Suprapubic skin (tissue), 4 donors: ENCODE results near the gene PFN1. TPM values are rescaled to one million over a fixed set of nuclear protein-coding genes. Genes with fewer than 3 reads are reported as not detected.

Experiments
- DNase-seq, 2 donors: peaks; one replicate each; pipeline ENCODE4 v3.0.0-alpha.2; 2019; ENCODE audit warnings: low spot score in 2 of 2
- H3K27ac ChIP-seq: fragments of 200-600 bp; sonication (generic); one replicate; pipeline ENCODE4 v1.5.1; 2019
- H3K27me3 ChIP-seq: fragments of 200-600 bp; sonication (generic); one replicate; pipeline ENCODE4 v1.5.1; 2019
- H3K36me3 ChIP-seq: fragments of 200-600 bp; sonication (generic); one replicate; pipeline ENCODE4 v1.5.1; 2019
- H3K4me1 ChIP-seq: fragments of 200-600 bp; sonication (generic); one replicate; pipeline ENCODE4 v1.5.1; 2019
- H3K4me3 ChIP-seq: fragments of 200-600 bp; sonication (generic); one replicate; pipeline ENCODE4 v1.5.1; 2019; ENCODE audit warnings: mild to moderate bottlenecking
- H3K9me3 ChIP-seq: fragments of 200-600 bp; sonication (generic); one replicate; pipeline ENCODE4 v1.5.1; 2019
- EP300 ChIP-seq: sonication (generic); formaldehyde crosslinking; IDR thresholded peaks from one replicate; pipeline ENCODE4 v1.6.1; 2017; ENCODE audit warnings: antibody characterized with exemption
- POLR2A ChIP-seq, 2 donors: fragments of 450-650 bp; IDR thresholded peaks; one replicate each; pipeline ENCODE4 v1.6.1; 2017; ENCODE audit warnings: antibody characterized with exemption in 2 of 2, mild to moderate bottlenecking in 2 of 2, moderate library complexity in 2 of 2
- POLR2AphosphoS5 ChIP-seq, 3 donors: sonication (generic); formaldehyde crosslinking; IDR thresholded peaks; one replicate each; pipeline ENCODE4 v1.6.1; 2017; ENCODE audit warnings: antibody characterized with exemption in 3 of 3
- WGBS: methylation state at CpG from one replicate; pipeline ENCODE4 v1.1.5; 2018; 5-methylcytosine and 5-hydroxymethylcytosine counted together
- total RNA-seq, 4 donors: library from RNA; depleted of rRNA; stranded (reverse); fragments of >200 nt; gene quantifications; one replicate each; pipeline ENCODE4 v1.1.0, GENCODE V29; 2016
- TF ChIP-seq, protein P1 (sequence below), 2 donors: fragments of 200-600 bp in 1 of 2; fragments of 450-650 bp in 1 of 2; sonication (generic) in 1 of 2; IDR thresholded peaks; one replicate each; pipeline ENCODE4 v1.5.1; 2016 to 2019; ENCODE audit warnings: antibody characterized with exemption in 2 of 2, mild to moderate bottlenecking in 1 of 2, moderate library complexity in 1 of 2

PFN1 gene
- total RNA-seq, 4 donors from 2014 or later = 392 to 756 (median 686) TPM

DNA sequence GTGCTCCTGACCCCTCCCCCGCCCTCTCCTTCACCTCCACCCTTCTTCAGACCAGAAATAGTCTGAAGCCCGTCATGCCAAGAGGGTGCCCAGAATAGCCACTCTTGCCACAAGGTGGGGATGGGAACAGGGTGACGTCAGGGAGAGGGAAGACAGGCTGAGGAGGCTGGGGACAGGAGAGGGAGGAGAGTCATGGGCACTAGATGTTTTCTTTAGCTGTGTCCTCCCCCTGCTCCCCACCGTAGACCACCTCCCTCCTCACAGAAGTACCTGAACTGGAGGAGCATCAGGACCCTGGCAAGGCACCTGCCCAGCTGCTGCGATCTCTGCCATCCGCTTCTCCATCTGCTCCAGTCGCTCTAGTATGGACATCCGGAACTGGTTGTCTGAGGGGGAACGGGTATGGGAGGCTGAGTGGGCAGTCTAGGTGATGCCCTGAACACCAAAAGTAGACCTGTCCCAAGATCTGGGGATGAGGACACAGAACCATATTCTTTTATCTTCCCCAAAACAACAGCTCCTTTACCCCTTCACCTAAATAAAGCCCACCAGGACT lies 25.9 kb upstream of the PFN1 start:
- no peak for DNase-seq
- no peaks in the 10 kb centered on the region for H3K27me3 ChIP-seq
- H3K27ac ChIP-seq = no peak overlapping the region
- no peaks in the 10 kb centered on the region for H3K9me3 ChIP-seq
- no peak overlapping the region for H3K4me3 ChIP-seq
- 91% methylated on average over 9 of the region's 9 CpGs for WGBS
- H3K36me3 ChIP-seq = peaks cover 87% of the 10 kb centered on the region
- TF ChIP-seq POLR2A (IDR thresholded peaks at IDR 0.05) = no peak
- no peak for TF ChIP-seq POLR2AphosphoS5 (IDR thresholded peaks at IDR 0.05)
- TF ChIP-seq, protein P1, sequence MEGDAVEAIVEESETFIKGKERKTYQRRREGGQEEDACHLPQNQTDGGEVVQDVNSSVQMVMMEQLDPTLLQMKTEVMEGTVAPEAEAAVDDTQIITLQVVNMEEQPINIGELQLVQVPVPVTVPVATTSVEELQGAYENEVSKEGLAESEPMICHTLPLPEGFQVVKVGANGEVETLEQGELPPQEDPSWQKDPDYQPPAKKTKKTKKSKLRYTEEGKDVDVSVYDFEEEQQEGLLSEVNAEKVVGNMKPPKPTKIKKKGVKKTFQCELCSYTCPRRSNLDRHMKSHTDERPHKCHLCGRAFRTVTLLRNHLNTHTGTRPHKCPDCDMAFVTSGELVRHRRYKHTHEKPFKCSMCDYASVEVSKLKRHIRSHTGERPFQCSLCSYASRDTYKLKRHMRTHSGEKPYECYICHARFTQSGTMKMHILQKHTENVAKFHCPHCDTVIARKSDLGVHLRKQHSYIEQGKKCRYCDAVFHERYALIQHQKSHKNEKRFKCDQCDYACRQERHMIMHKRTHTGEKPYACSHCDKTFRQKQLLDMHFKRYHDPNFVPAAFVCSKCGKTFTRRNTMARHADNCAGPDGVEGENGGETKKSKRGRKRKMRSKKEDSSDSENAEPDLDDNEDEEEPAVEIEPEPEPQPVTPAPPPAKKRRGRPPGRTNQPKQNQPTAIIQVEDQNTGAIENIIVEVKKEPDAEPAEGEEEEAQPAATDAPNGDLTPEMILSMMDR (IDR thresholded peaks at IDR 0.05) = no peak
- no peak for TF ChIP-seq EP300
- peaks cover 9% of the 10 kb centered on the region for H3K4me1 ChIP-seq

GRCh38 chr17:4973256-4974114 lies 25.2 kb upstream of the PFN1 start:
- Histone ChIP-seq H3K27me3 (no peaks in the 10 kb centered on the region), H3K9me3 (no peaks in the 10 kb centered on the region), H3K36me3 (peaks cover 80% of the 10 kb centered on the region), H3K4me3 (no peak overlapping the region), H3K4me1 (peaks cover 16% of the 10 kb centered on the region), H3K27ac (no peak overlapping the region)
- TF ChIP-seq POLR2AphosphoS5 (IDR thresholded peaks at IDR 0.05) = no peak
- TF ChIP-seq, protein P1 (IDR thresholded peaks at IDR 0.05) = no peak
- TF ChIP-seq EP300 = no peak
- TF ChIP-seq POLR2A (IDR thresholded peaks at IDR 0.05) = no peak
- no peak for DNase-seq
- 92% methylated on average over 10 of the region's 10 CpGs for WGBS

GRCh38 chr17:4972752-4973151 lies 24.4 kb upstream of the PFN1 start:
- DNase-seq = no peak
- H3K27me3 ChIP-seq = no peaks in the 10 kb centered on the region
- no peak overlapping the region for H3K4me3 ChIP-seq
- H3K27ac ChIP-seq = no peak overlapping the region
- no peak for TF ChIP-seq POLR2AphosphoS5 (IDR thresholded peaks at IDR 0.05)
- TF ChIP-seq EP300 = no peak
- TF ChIP-seq, protein P1 (IDR thresholded peaks at IDR 0.05) = no peak
- no peak for TF ChIP-seq POLR2A (IDR thresholded peaks at IDR 0.05)
- peaks cover 73% of the 10 kb centered on the region for H3K36me3 ChIP-seq
- H3K9me3 ChIP-seq = no peaks in the 10 kb centered on the region
- WGBS = 80% methylated on average over 10 of the region's 12 CpGs
- H3K4me1 ChIP-seq = peaks cover 22% of the 10 kb centered on the region

DNA sequence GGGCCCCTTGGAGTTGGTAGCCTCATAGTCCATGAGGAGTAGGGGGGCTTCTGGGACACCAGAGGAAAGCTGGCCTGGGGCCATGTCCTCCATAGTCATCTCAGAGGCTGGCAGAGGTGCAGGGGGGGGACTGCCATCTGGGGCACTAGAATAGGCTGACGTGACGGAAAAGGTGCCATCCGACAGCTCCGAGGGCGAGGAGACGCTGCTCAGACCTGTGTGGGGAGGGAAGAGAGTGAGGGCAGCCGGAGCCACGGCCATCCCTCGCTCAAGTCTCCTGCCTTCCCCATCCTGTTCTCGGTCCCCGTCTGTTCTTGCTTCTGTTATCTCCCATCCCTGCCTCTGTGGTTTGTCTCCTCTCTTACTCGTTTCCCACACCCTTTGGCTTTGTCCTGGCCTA lies 24.0 kb upstream of the PFN1 start:
- H3K4me3 ChIP-seq = no peak overlapping the region
- no peak for DNase-seq
- H3K4me1 ChIP-seq = peaks cover 22% of the 10 kb centered on the region
- no peaks in the 10 kb centered on the region for H3K9me3 ChIP-seq
- H3K27ac ChIP-seq = no peak overlapping the region
- 88% methylated on average over 12 of the region's 12 CpGs for WGBS
- H3K36me3 ChIP-seq = peaks cover 69% of the 10 kb centered on the region
- no peak for TF ChIP-seq POLR2AphosphoS5 (IDR thresholded peaks at IDR 0.05)
- no peak for TF ChIP-seq EP300
- no peak for TF ChIP-seq POLR2A (IDR thresholded peaks at IDR 0.05)
- TF ChIP-seq, protein P1 (IDR thresholded peaks at IDR 0.05) = no peak
- H3K27me3 ChIP-seq = no peaks in the 10 kb centered on the region

- H3K27me3 ChIP-seq = no peaks in the 10 kb centered on the region
- no peak overlapping the region for H3K4me3 ChIP-seq
- H3K9me3 ChIP-seq = no peaks in the 10 kb centered on the region
- no peak for DNase-seq
- H3K27ac ChIP-seq = no peak overlapping the region
- H3K36me3 ChIP-seq = peaks cover 64% of the 10 kb centered on the region
- TF ChIP-seq POLR2A (IDR thresholded peaks at IDR 0.05) (no peak), POLR2AphosphoS5 (IDR thresholded peaks at IDR 0.05) (no peak), EP300 (no peak)
- TF ChIP-seq, protein P1 (IDR thresholded peaks at IDR 0.05) = no peak
- peaks cover 22% of the 10 kb centered on the region for H3K4me1 ChIP-seq
- 78% methylated on average over 6 of the region's 6 CpGs for WGBS
Observed at GRCh38 chr17:4971826-4972225, 23.5 kb upstream of the PFN1 start.
